AG09319 (cell line): ENCODE data around the gene RTEL1.

Source experiments
- DNase-seq: peaks from one replicate; pipeline ENCODE4 v3.0.0-alpha.2; 2010; ENCODE audit warnings: low read depth; ENCODE audit errors: extremely low read depth
- TF ChIP-seq, protein P1 (sequence below): IDR thresholded peaks from 2 replicates; pipeline ENCODE4 v1.5.1; 2011; ENCODE audit warnings: low read depth, mild to moderate bottlenecking, inconsistent platforms, low read length, moderate library complexity

Gene RTEL1

DNA sequence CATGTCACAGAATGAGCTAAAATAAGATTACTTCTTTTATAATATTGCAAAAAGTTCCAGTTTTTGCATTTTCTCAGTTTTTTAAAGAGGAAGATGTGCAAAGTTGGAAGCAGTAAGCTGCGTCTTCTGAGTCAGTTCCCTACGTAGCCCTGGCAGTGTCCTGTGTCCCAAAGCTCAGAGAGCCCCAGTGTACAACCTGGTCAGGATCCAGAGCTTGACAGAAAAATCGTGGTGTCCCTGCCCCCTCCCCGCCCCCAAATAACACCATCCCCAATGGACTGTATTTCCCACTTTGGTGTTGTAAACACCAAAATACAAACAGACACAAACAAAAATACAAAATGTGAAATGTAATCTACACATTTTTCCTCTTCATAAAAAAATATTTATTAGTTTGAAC lies 86.0 kb downstream of the RTEL1 start:
- no peak for DNase-seq
- TF ChIP-seq, protein P1, sequence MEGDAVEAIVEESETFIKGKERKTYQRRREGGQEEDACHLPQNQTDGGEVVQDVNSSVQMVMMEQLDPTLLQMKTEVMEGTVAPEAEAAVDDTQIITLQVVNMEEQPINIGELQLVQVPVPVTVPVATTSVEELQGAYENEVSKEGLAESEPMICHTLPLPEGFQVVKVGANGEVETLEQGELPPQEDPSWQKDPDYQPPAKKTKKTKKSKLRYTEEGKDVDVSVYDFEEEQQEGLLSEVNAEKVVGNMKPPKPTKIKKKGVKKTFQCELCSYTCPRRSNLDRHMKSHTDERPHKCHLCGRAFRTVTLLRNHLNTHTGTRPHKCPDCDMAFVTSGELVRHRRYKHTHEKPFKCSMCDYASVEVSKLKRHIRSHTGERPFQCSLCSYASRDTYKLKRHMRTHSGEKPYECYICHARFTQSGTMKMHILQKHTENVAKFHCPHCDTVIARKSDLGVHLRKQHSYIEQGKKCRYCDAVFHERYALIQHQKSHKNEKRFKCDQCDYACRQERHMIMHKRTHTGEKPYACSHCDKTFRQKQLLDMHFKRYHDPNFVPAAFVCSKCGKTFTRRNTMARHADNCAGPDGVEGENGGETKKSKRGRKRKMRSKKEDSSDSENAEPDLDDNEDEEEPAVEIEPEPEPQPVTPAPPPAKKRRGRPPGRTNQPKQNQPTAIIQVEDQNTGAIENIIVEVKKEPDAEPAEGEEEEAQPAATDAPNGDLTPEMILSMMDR = no peak

- no peak for DNase-seq
- TF ChIP-seq, protein P1 = no peak
Measured at GRCh38 chr20:63744574-63745423, 86.7 kb downstream of the RTEL1 start.

DNA sequence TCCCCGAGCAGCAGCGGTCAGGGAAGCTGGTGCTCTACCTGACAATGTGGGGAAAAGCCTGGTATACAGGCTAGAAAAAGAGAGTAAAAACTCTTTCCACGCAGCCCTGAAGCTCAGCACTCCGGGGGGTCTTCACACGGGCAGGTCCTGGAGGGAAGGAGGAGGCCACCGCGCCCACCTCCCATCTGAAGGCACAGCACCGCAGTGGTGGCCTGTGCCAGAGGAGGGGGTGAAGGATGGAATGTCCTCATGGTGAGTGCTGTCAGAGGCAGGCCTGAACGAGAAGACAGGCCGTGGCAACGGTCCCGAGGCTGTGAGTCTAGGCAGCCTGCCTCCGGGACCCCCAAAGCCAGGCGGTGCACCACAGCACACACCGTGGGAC lies 87.3 kb downstream of the RTEL1 start:
- no peak for DNase-seq
- TF ChIP-seq, protein P1 = no peak
